Hepatocyte (in vitro differentiated cells): ENCODE measurements around the gene NECAB2. TPM values are rescaled to one million over a fixed set of nuclear protein-coding genes. Genes with fewer than 3 reads are reported as not detected.

Experiments used
- DNase-seq: peaks from one replicate; pipeline ENCODE4 v3.0.0-alpha.2; 2016; ENCODE audit warnings: low spot score
- H2AFZ ChIP-seq: fragments of 200-600 bp; sonication (generic); 2 replicates; pipeline ENCODE4 v1.6.0; 2016; ENCODE audit warnings: antibody characterized with exemption, mild to moderate bottlenecking
- H3K27ac ChIP-seq: fragments of 200-600 bp; sonication (generic); 2 replicates; pipeline ENCODE4 v1.5.1; 2016; ENCODE audit warnings: mild to moderate bottlenecking
- H3K27me3 ChIP-seq: fragments of 200-600 bp; sonication (generic); 2 replicates; pipeline ENCODE4 v1.6.1; 2016
- H3K36me3 ChIP-seq: fragments of 200-600 bp; sonication (generic); replicated peaks from 2 replicates; pipeline ENCODE4 v1.5.1; 2016; ENCODE audit warnings: low read depth; ENCODE audit not compliant: insufficient read depth
- H3K4me1 ChIP-seq: fragments of 200-600 bp; sonication (generic); 2 replicates; pipeline ENCODE4 v1.5.1; 2016; ENCODE audit warnings: mild to moderate bottlenecking, moderate library complexity; ENCODE audit not compliant: insufficient read depth
- H3K4me2 ChIP-seq: fragments of 200-600 bp; sonication (generic); 2 replicates; pipeline ENCODE4 v1.6.0; 2016
- H3K4me3 ChIP-seq: fragments of 200-600 bp; sonication (generic); 2 replicates; pipeline ENCODE4 v1.5.1; 2016; ENCODE audit warnings: mild to moderate bottlenecking
- H3K79me2 ChIP-seq: fragments of 200-600 bp; sonication (generic); 2 replicates; pipeline ENCODE4 v1.6.0; 2017; ENCODE audit warnings: mild to moderate bottlenecking
- H3K9me2 ChIP-seq: fragments of 200-600 bp; sonication (generic); replicated peaks from 2 replicates; pipeline ENCODE4 v1.6.0; 2017; ENCODE audit warnings: mild to moderate bottlenecking; ENCODE audit not compliant: insufficient read depth
- H3K9me3 ChIP-seq: fragments of 200-600 bp; sonication (generic); 2 replicates; pipeline ENCODE4 v1.5.1; 2016; ENCODE audit warnings: low read depth, mild to moderate bottlenecking
- H4K20me1 ChIP-seq: fragments of 200-600 bp; sonication (generic); 2 replicates; pipeline ENCODE4 v1.6.0; 2016; ENCODE audit warnings: mild to moderate bottlenecking; ENCODE audit not compliant: insufficient read depth, poor library complexity, severe bottlenecking
- EZH2 ChIP-seq: fragments of 200-600 bp; sonication (generic); IDR thresholded peaks from 2 replicates; pipeline ENCODE4 v1.6.1; 2016; ENCODE audit warnings: antibody characterized with exemption, mild to moderate bottlenecking, borderline replicate concordance
- EZH2phosphoT487 ChIP-seq: fragments of 200-600 bp; sonication (generic); IDR thresholded peaks from one replicate; pipeline ENCODE4 v1.6.1; 2018; ENCODE audit warnings: antibody characterized with exemption, mild to moderate bottlenecking, low read depth, moderate library complexity; ENCODE audit not compliant: unreplicated experiment, severe bottlenecking
- WGBS: methylation state at CpG from one replicate; pipeline ENCODE4 v1.1.6; 2016; ENCODE audit warnings: low lambda C conversion rate; ENCODE audit errors: missing lambda C conversion rate; 5-methylcytosine and 5-hydroxymethylcytosine counted together
- polyA plus RNA-seq: library from polyadenylated mRNA; unstranded; fragments of >200 nt; fragmentation: Nextera tagmentation; extraction: Ambion mirVana; gene quantifications from 2 replicates; pipeline ENCODE4 v1.2.1, GENCODE V29; 2016
- total RNA-seq: library from RNA; depleted of rRNA; stranded (reverse); fragments of >200 nt; gene quantifications from 2 replicates; pipeline ENCODE4 v1.2.3, GENCODE V29; 2014
- TF ChIP-seq, protein P1 (sequence below): fragments of 200-600 bp; sonication (generic); IDR thresholded peaks from 2 replicates; pipeline ENCODE4 v1.5.1; 2016; ENCODE audit warnings: antibody characterized with exemption, mild to moderate bottlenecking; ENCODE audit not compliant: poor library complexity

The NECAB2 gene
- total and polyA plus RNA-seq, 2 experiments from 2014 or later: 1.1 TPM; not detected in 1

DNA sequence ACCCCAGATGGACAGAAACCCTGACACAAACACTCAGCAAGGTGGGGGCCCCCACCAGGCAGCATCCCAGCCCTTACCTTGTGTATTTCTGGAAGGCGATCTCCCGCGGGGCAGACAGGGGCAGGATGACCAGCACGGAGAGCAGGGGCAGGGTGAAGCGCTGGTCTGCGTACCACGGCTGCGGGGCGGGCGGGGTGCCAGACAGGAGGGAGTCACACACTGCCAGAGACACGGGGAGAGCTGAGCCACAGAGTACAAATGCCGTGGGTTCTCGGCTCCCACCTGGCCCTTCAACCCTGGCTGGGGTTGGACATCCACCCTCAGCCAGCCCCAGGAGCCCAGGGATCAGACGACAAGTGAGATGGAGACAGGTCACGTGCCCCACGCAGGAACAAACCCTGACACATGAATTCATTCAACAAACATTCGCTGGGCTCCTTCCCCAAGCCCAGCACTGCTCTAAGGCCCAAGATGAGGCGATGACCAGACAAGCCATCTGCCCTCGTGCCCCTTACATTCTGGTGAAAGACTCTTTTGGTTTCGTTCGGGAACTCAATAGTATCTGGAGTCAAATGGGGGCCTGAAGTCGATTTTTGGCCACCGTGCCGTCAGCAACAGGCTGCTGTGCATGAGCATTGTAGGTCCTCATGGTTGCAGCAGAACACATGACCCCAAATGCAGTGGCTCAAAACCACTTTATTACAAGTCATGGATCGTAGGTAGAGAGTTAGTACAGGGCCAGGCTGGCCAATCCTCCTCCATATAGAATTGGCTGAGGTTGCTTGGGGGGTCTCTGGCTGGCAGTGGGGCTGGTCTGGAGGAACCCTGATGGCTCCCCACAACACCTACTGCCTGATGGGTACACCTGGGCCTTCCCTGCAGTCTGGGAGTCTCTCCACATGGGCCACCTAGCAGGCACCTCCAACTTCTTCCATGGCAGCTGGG, 65.5 kb downstream of the NECAB2 start:
- DNase-seq: no peak
- Histone ChIP-seq H3K9me3 (no peaks in the 10 kb centered on the region), H3K4me1 (no peaks in the 10 kb centered on the region), H2AFZ (no peak overlapping the region), H3K36me3 (no peaks in the 10 kb centered on the region), H3K9me2 (no peaks in the 10 kb centered on the region), H3K79me2 (no peaks in the 10 kb centered on the region), H3K4me3 (no peak overlapping the region), H4K20me1 (no peaks in the 10 kb centered on the region), H3K4me2 (no peak overlapping the region), H3K27me3 (no peaks in the 10 kb centered on the region), H3K27ac (no peak overlapping the region)
- no peak for TF ChIP-seq EZH2phosphoT487
- TF ChIP-seq, protein P1, sequence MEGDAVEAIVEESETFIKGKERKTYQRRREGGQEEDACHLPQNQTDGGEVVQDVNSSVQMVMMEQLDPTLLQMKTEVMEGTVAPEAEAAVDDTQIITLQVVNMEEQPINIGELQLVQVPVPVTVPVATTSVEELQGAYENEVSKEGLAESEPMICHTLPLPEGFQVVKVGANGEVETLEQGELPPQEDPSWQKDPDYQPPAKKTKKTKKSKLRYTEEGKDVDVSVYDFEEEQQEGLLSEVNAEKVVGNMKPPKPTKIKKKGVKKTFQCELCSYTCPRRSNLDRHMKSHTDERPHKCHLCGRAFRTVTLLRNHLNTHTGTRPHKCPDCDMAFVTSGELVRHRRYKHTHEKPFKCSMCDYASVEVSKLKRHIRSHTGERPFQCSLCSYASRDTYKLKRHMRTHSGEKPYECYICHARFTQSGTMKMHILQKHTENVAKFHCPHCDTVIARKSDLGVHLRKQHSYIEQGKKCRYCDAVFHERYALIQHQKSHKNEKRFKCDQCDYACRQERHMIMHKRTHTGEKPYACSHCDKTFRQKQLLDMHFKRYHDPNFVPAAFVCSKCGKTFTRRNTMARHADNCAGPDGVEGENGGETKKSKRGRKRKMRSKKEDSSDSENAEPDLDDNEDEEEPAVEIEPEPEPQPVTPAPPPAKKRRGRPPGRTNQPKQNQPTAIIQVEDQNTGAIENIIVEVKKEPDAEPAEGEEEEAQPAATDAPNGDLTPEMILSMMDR: no peak
- 90% methylated on average over 24 of the region's 25 CpGs for WGBS

DNA sequence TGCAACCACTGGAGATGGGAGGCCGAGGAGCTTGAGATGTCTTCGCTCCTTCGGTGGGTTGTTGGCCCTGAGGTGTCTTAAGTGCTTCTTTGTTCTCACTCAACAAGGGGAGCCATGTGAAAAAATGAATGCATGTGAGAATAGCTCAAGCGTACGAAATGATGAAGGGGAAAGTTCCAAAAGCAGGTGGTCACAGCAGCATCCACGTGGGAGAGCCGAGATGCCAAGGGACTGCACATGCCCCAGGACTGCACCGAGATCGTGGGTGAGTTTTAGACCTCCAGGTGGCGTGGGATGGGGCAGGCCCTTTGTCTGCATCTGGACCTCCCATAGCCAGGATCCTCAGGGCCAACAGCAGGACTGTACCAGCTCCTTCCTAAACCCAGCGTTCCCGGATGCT, 66.5 kb downstream of the NECAB2 start:
- H4K20me1 ChIP-seq: no peaks in the 10 kb centered on the region
- no peaks in the 10 kb centered on the region for H3K4me1 ChIP-seq
- H3K36me3 ChIP-seq: no peaks in the 10 kb centered on the region
- H3K9me3 ChIP-seq: no peaks in the 10 kb centered on the region
- no peaks in the 10 kb centered on the region for H3K27me3 ChIP-seq
- no peak overlapping the region for H3K27ac ChIP-seq
- no peak overlapping the region for H3K4me3 ChIP-seq
- H2AFZ ChIP-seq: no peak overlapping the region
- TF ChIP-seq EZH2phosphoT487 (no peak), EZH2 (no peak)
- TF ChIP-seq, protein P1: no peak
- DNase-seq: no peak
- H3K4me2 ChIP-seq: no peak overlapping the region
- H3K79me2 ChIP-seq: no peaks in the 10 kb centered on the region
- H3K9me2 ChIP-seq: no peaks in the 10 kb centered on the region
- WGBS: 92% methylated on average over 12 of the region's 12 CpGs

DNA sequence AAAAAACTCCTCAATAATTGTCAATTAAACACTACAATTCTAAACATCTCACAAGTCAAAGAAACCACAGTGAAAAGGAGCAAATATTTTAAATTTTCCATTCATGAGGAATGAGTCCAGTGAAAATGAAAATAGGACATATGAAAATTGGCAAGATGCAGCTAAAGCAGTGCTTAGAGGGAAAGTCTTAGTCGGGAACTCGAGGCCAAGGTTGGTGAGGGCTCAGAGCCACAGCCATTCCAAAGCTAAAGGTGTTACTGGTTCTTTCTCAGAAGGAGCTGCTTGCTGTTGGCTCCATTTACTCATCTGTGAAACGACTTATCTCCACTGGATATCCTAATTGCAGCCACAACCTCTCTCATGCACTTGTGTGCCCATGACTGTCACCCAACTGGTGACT, 68.1 kb downstream of the NECAB2 start:
- DNase-seq: no peak
- H3K27ac ChIP-seq: no peak overlapping the region
- H3K9me3 ChIP-seq: no peaks in the 10 kb centered on the region
- 87% methylated on average over 3 of the region's 3 CpGs for WGBS
- H3K9me2 ChIP-seq: no peaks in the 10 kb centered on the region
- H3K4me3 ChIP-seq: no peak overlapping the region
- H3K4me1 ChIP-seq: no peaks in the 10 kb centered on the region
- no peak overlapping the region for H3K4me2 ChIP-seq
- H3K79me2 ChIP-seq: no peaks in the 10 kb centered on the region
- no peaks in the 10 kb centered on the region for H3K27me3 ChIP-seq
- H4K20me1 ChIP-seq: no peaks in the 10 kb centered on the region
- TF ChIP-seq EZH2phosphoT487: no peak
- TF ChIP-seq, protein P1: no peak
- TF ChIP-seq EZH2: no peak
- no peaks in the 10 kb centered on the region for H3K36me3 ChIP-seq
- no peak overlapping the region for H2AFZ ChIP-seq
